Neural cell (in vitro differentiated cells): ENCODE measurements around the gene PRTFDC1.
"Not testable (repeated sequence)": the region's sequence is repeated elsewhere in the genome, so short reads cannot be mapped to it uniquely, and the experiment has no call there.

ENCODE experiments used
- EP300 ChIP-seq: fragments of 450-650 bp; conservative IDR thresholded peaks from 2 replicates; pipeline ENCODE4 v1.6.1; 2014; ENCODE audit warnings: antibody characterized with exemption, mild to moderate bottlenecking, moderate library complexity; ENCODE audit not compliant: poor library complexity, severe bottlenecking
- POLR2AphosphoS5 ChIP-seq: IDR thresholded peaks from 2 replicates; pipeline ENCODE4 v1.6.1; 2012
- TF ChIP-seq, protein P1 (sequence below): fragments of 450-650 bp; IDR thresholded peaks from 2 replicates; pipeline ENCODE4 v1.5.1; 2014; ENCODE audit warnings: antibody characterized with exemption, mild to moderate bottlenecking, moderate library complexity; ENCODE audit not compliant: poor library complexity, severe bottlenecking

- TF ChIP-seq, protein P1, sequence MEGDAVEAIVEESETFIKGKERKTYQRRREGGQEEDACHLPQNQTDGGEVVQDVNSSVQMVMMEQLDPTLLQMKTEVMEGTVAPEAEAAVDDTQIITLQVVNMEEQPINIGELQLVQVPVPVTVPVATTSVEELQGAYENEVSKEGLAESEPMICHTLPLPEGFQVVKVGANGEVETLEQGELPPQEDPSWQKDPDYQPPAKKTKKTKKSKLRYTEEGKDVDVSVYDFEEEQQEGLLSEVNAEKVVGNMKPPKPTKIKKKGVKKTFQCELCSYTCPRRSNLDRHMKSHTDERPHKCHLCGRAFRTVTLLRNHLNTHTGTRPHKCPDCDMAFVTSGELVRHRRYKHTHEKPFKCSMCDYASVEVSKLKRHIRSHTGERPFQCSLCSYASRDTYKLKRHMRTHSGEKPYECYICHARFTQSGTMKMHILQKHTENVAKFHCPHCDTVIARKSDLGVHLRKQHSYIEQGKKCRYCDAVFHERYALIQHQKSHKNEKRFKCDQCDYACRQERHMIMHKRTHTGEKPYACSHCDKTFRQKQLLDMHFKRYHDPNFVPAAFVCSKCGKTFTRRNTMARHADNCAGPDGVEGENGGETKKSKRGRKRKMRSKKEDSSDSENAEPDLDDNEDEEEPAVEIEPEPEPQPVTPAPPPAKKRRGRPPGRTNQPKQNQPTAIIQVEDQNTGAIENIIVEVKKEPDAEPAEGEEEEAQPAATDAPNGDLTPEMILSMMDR, result not testable (repeated sequence)
- not testable (repeated sequence) for TF ChIP-seq EP300, POLR2AphosphoS5
These were observed 27.9 kb downstream of the PRTFDC1 start for GRCh38 chr10:24924483-24924882.
